HG02852 (cell line): ENCODE data around the gene TACC2.
"Not testable (repeated sequence)": the region's sequence is repeated elsewhere in the genome, so short reads cannot be mapped to it uniquely, and the experiment has no call there.

Experiments
- ATAC-seq: cut with Tn5 transposase; IDR thresholded peaks from one replicate; pipeline ENCODE4 v1.9.1; 2021; ENCODE audit warnings: mild to moderate bottlenecking, moderate library complexity; ENCODE audit not compliant: unreplicated experiment

TACC2 gene

GRCh38 chr10:122055252-122055651, 66.3 kb downstream of the TACC2 start:
- ATAC-seq = no peak

DNA sequence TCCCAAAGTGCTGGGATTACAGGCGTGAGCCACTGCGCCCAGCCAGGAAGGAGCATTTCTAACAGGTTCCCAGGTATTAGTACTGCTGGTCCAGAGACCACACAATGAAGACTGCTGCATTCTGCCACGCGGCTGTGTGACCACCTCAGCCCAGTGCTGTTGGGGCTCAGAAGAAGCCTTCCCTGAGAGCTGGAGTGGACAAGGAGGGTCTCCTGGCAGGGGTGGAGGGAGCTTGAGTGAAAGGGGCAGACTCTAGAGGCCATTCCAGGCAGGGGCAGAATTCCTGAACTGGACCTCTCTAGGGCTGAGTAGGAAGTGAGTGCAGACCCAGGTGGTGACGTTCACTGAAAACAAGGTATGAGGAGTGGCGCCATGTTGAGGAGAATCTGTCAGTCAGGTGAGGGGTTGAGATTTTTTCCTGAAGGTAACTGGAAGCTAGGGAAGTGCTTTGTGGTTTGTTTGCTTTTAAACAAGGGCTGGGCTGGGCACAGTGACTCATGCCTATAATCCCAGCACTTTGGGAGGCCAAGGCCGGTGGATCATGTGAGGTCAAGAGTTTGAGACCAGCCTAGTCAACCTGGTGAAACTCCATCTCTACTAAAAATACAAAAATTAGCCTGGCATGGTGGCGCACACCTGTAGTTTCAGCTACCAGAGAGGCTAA, 67.6 kb downstream of the TACC2 start:
- no peak for ATAC-seq

DNA sequence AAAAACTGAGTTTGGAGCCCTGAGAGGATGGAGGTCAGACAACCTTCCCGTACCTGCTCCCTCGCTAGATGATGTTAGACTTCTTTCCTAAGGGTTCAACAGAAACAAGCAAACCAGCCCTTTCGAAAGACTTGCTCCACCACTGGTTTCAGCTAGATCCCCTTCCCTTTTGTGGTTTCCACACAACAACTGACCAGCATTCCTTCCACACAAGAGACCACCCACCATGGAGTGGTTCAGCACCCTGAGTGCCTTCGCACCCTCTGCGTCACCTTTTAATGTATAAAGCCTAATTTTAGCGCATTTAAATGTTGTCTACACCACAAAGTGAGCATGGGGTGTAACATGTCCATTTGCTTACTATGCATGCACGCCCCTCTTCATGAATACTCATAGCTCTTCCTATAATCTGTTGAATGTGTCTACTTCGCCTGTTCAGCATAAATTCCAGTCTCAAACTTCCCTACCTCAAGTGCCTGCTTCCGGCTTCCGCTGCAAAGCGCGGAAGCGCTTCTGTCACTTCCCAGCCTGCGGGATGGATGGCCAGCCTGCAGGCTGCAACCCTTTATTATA, 69.0 kb downstream of the TACC2 start:
- no peak for ATAC-seq

- no peak for ATAC-seq
Measured at GRCh38 chr10:122060250-122060649, 71.3 kb downstream of the TACC2 start.

- ATAC-seq = no peak
Measured at GRCh38 chr10:122062831-122063674, 74.1 kb downstream of the TACC2 start.

DNA sequence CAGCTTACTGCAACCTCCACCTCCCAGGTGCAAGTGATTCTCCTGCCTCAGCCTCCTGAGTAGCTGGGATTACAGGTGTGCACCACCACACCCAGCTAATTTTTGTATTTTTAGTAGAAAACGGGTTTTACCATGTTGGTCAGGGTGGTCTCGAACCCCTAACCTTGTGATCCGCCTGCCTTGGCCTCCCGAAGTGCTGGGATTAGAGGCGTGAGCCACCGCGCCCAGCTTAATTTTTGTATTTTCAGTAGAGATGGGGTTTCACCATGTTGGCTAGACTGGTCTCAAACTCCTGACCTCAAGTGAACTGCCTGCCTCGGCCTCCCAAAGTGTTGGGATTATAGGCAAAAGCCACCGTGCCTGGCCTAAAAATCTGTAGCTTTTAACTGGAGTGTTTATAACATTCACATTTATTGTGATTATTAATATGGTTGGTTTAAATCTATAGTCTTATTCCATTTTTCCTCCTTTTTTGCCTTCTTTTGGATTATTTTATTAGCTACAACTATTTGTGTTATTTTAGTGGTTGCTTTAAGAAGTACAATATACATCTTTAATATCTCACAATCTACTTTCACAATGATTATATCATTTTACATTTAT, 77.5 kb downstream of the TACC2 start:
- ATAC-seq = not testable (repeated sequence)

- ATAC-seq = no peak
Measured at GRCh38 chr10:122068844-122069243, 79.9 kb downstream of the TACC2 start.

DNA sequence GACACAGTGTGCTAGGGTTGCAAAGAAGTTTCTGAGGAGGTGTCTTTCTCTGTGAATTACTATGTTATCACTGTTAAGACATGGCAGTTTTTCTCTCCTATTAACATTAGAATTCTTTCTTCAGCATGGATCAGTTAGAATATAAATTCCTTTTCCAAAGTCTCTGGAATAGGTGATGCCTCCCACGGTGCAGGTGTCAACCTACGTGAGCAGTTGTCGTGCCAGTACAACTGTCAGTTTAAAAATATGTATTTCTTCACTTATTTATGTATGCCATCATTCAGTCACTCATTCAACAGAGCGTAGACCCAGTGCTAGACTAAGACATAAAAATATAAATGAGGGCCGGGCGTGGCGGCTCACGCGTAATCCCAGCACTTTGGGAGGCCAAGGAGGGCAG, 83.5 kb downstream of the TACC2 start:
- ATAC-seq = no peak

DNA sequence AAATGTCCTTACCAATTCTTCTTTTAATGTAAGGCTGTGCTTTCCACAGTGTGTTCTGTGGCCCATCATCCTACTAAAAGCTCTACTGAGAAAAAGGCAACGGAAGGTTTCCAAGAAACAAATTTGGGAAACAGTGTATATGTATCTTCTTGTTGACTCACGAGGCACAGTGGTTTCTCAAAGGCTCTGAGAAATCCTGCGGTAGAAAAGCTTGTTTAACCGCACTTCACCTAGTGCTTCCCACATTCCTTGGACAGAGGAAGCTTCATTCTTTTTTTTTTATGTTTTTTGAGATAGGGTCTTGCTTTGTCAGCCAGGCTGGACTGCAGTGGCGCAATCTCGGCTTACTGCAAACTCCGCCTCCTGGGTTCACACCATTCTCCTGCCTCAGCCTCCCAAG, 84.5 kb downstream of the TACC2 start:
- ATAC-seq = no peak

DNA sequence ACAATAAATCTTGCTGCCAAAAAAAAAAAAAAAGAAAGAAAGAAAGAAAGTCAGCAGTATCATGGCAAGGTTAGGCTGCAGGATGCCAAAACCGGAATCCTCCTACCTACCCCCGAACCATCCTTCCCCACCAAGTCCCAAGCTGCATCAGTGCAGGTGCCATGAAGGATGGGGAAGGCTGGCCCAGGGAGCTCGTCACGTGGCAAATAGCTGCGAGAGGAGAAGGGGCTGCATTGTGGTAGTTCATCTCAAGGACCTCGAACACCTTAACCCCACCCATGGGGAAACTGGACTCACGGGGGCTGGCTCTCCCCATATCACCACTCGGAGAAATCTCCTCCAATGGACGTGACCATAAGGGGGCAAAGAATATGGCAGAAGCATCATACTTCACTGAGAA, 86.2 kb downstream of the TACC2 start:
- ATAC-seq = no peak

DNA sequence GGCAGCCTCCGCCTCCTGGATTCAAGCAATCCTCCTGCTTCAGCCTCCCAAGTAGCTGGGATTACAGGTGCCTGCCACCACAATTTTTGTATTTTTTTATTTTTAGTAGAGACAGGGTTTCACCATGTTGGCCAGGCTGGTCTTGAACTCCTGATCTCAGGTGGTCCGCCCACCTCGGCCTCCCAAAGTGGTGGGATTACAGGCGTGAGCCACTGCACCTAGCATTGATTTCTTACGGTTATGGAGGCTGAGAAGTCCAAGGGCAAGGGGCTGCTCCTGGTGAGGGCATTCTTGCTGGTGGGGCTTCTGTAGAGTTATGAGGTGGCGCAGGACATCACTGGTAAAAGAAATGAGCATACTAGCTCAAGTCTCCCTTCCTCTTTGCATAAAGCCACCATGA, 86.9 kb downstream of the TACC2 start:
- ATAC-seq = not testable (repeated sequence)

DNA sequence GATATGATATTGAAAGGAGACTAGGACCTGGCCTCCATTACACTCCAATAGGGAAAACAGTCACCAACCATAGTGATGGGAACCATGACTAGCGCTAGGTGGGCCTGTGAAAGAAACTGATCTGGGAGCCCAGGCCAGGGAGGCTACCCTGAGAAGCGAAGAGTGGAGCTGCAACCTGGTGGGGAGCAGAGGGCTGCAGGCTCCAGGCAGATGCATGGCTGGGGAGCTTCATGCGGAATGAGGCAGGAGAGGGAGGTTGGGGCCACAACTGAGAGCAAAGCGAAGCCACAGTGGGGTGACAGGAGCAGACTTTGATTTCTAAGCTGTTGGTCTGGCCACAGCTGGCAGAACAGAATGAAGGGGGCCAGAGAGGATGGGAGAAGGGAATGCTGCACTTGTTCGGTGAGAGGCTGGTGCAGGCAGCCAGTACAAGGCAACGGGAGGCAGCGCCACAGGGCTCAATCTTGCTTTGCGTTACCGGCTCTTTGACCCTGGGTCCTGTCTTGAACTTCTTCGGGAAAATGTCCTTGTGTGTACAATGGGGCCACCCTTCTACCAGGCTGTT, 88.4 kb downstream of the TACC2 start:
- no peak for ATAC-seq

- no peak for ATAC-seq
Measured at GRCh38 chr10:122078326-122078725, 89.4 kb downstream of the TACC2 start.

GRCh38 chr10:122078965-122079795, 90.2 kb downstream of the TACC2 start:
- no peak for ATAC-seq

DNA sequence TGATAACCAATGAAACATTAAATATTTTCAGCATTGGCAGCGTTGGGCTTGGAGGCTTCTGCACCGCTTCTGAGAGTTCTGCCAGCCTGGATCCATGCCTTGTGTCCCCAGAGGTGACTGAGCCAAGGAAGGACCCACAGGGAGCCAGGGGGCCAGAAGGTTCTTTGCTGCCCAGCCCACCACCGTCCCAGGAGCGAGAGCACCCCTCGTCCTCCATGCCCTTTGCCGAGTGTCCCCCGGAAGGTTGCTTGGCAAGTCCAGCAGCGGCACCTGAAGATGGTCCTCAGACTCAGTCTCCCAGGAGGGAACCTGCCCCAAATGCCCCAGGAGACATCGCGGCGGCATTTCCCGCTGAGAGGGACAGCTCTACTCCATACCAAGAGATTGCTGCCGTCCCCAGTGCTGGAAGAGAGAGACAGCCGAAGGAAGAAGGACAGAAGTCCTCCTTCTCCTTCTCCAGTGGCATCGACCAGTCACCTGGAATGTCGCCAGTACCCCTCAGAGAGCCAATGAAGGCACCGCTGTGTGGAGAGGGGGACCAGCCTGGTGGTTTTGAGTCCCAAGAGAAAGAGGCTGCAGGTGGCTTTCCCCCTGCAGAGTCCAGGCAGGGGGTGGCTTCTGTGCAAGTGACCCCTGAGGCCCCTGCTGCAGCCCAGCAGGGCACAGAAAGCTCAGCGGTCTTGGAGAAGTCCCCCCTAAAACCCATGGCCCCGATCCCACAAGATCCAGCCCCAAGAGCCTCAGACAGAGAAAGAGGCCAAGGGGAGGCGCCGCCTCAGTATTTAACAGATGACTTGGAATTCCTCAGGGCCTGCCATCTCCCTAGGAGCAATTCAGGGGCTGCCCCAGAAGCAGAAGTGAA, 93.9 kb downstream of the TACC2 start:
- ATAC-seq = no peak

DNA sequence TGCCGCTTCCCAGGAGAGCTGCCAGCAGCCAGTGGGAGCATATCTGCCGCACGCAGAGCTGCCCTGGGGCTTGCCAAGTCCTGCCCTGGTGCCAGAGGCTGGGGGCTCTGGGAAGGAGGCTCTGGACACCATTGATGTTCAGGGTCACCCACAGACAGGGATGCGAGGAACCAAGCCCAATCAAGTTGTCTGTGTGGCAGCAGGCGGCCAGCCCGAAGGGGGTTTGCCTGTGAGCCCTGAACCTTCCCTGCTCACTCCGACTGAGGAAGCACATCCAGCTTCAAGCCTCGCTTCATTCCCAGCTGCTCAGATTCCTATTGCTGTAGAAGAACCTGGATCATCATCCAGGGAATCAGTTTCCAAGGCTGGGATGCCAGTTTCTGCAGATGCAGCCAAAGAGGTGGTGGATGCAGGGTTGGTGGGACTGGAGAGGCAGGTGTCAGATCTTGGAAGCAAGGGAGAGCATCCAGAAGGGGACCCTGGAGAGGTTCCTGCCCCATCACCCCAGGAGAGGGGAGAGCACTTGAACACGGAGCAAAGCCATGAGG, 94.6 kb downstream of the TACC2 start:
- ATAC-seq = no peak

GRCh38 chr10:122084286-122085041, 95.5 kb downstream of the TACC2 start:
- no peak for ATAC-seq

DNA sequence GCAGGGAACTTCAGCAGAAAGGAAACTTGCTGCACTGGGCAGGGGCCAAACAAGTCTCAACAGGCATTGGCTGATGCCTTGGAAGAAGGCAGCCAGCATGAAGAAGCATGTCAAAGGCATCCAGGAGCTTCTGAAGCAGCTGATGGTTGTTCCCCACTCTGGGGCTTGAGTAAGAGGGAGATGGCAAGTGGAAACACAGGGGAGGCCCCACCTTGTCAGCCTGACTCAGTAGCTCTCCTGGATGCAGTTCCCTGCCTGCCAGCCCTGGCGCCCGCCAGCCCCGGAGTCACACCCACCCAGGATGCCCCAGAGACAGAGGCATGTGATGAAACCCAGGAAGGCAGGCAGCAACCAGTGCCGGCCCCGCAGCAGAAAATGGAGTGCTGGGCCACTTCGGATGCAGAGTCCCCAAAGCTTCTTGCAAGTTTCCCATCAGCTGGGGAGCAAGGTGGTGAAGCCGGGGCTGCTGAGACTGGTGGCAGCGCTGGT, 96.5 kb downstream of the TACC2 start:
- ATAC-seq = no peak
